ENCODE results near the gene CBARP. TPM values are rescaled to one million over a fixed set of nuclear protein-coding genes. Genes with fewer than 3 reads are reported as not detected.

The CBARP gene
- total RNA-seq, 1 donor from 2014 or later = 1.2 TPM

DNA sequence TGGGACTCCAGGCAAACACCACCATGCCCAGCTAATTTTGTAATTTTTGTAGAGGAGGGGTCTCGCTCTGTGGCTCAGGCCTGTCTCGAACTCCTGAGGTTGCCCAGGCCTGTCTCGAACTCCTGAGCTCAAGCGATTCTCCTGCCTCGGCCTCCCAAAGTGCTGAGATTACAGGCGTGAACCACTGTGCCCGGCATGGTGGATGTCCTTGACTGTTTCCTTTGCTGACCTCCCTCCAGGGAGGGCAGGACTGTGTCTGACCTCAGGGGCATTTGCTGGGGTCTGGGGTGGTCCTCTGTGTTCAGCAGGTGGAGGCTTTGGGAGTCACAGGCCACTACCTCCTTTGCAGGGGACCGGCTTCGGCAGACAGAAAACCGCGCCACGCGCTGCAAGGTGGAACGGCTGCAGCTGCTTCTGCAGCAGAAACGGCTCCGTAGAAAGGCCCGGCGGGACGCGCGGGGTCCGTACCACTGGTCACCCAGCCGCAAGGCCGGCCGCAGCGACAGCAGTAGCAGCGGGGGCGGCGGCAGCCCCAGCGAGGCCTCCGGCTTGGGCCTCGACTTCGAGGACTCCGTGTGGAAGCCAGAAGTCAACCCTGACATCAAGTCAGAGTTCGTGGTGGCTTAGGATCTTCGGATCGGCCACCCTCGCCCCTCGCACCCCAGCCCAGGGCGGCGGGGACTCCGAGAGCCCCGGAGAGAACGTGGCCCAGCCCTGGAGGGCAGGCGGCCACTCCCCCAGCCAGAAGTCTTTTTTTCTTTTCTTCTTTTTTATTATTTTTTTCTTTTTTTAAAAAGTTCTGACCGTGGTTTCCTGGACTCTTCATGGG is 19.1 kb upstream of the CBARP start:
- peaks cover 43% of the 10 kb centered on the region for H3K4me1 ChIP-seq
- no peak overlapping the region for H3K9ac ChIP-seq

DNA sequence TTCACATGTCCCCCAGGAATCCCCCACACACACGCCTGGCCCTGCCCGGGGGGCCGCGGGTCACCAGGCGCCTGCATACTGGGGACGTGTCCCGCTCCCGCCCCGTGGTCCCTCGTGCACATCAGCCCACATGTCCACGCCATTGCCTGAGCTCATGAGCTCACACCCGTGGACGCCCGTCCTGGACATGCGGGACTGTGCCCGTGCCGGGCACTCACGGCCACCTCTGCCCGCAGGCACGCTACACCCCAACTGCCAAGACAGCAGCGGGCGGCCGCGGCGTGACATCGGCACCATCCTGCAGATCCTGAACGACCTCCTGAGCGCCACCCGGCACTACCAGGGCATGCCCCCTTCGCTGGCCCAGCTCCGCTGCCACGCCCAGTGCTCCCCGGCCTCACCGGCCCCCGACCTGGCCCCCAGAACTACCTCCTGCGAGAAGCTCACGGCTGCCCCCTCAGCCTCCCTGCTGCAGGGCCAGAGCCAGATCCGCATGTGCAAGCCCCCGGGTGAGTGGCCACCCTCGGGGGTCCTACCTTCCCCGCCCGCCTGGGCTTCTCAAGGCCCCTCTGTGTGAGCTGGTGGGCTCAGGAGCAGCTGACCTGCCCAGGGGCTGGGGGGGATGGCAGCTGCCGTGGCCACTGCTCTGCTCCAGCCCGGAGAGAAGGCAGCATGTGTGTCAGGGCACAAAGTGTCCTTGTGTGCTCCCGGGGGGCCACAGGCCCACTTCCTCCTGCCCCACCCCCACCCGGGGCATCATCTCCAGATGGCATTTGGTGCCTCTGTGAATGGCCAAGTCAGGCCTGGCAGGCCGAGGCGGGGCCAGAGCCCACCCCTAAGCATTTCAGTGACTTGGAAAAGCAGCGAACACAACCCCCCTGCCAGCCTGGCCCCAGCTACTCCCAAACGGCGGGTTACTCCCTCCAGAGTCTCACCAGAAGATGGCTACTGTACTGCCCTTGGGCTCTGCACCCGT is 17.7 kb upstream of the CBARP start:
- TF ChIP-seq, protein P1, sequence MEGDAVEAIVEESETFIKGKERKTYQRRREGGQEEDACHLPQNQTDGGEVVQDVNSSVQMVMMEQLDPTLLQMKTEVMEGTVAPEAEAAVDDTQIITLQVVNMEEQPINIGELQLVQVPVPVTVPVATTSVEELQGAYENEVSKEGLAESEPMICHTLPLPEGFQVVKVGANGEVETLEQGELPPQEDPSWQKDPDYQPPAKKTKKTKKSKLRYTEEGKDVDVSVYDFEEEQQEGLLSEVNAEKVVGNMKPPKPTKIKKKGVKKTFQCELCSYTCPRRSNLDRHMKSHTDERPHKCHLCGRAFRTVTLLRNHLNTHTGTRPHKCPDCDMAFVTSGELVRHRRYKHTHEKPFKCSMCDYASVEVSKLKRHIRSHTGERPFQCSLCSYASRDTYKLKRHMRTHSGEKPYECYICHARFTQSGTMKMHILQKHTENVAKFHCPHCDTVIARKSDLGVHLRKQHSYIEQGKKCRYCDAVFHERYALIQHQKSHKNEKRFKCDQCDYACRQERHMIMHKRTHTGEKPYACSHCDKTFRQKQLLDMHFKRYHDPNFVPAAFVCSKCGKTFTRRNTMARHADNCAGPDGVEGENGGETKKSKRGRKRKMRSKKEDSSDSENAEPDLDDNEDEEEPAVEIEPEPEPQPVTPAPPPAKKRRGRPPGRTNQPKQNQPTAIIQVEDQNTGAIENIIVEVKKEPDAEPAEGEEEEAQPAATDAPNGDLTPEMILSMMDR (IDR thresholded peaks at IDR 0.05) = no peak
- TF ChIP-seq EZH2 (IDR thresholded peaks at IDR 0.05) (no peak), EZH2phosphoT487 (IDR thresholded peaks at IDR 0.05) (no peak)
- no peaks in the 10 kb centered on the region for H3K9me3 ChIP-seq (ENCODE audit: low read depth)
- no peaks in the 10 kb centered on the region for H3K27me3 ChIP-seq
- H2AFZ ChIP-seq (replicated peaks) = no peak overlapping the region
- Mint-ChIP-seq H3K9me3 (no peaks in the 10 kb centered on the region), H3K36me3 (peaks cover 11% of the 10 kb centered on the region), H3K27ac (no peak overlapping the region), H3K27me3 (ENCODE audit: insufficient read depth, low read depth) (peaks cover 12% of the 10 kb centered on the region), H3K4me3 (no peak overlapping the region), H3K4me1 (peaks cover 32% of the 10 kb centered on the region)
- no peak overlapping the region for H3K9ac ChIP-seq
- H3K4me1 ChIP-seq = peaks cover 38% of the 10 kb centered on the region
- H3F3A ChIP-seq (ENCODE audit: low read depth) = peaks cover 83% of the 10 kb centered on the region
- H3K4me2 ChIP-seq = no peak overlapping the region
- H4K20me1 ChIP-seq (ENCODE audit: low read depth) = peaks cover 97% of the 10 kb centered on the region
- peak overlapping the region; percentile 46 for H3K27ac ChIP-seq
- H3K4me3 ChIP-seq = no peak overlapping the region
- no peak for DNase-seq (ENCODE audit: low spot score)
- H3K36me3 ChIP-seq = no peaks in the 10 kb centered on the region
- H3K79me2 ChIP-seq (ENCODE audit: low read depth) = peaks cover 74% of the 10 kb centered on the region

More for the DNA sequence above, 19.1 kb upstream of the CBARP start:
- no peak overlapping the region for H3K27ac Mint-ChIP-seq
- peaks cover 12% of the 10 kb centered on the region for H3K27me3 Mint-ChIP-seq (ENCODE audit: insufficient read depth, low read depth)
- Histone ChIP-seq H3K27ac (peak overlapping the region; percentile 72), H3K4me3 (no peak overlapping the region), H3K4me2 (no peak overlapping the region), H3F3A (ENCODE audit: low read depth) (peaks cover 85% of the 10 kb centered on the region), H3K79me2 (ENCODE audit: low read depth) (peaks cover 63% of the 10 kb centered on the region), H2AFZ (replicated peaks) (no peak overlapping the region), H4K20me1 (ENCODE audit: low read depth) (peaks cover 87% of the 10 kb centered on the region), H3K36me3 (no peaks in the 10 kb centered on the region), H3K27me3 (no peaks in the 10 kb centered on the region), H3K9me3 (ENCODE audit: low read depth) (no peaks in the 10 kb centered on the region)
- TF ChIP-seq EZH2 (IDR thresholded peaks at IDR 0.05) = no peak
- TF ChIP-seq, protein P1 (IDR thresholded peaks at IDR 0.05) = no peak
- no peak for TF ChIP-seq EZH2phosphoT487 (IDR thresholded peaks at IDR 0.05)
- H3K4me1 Mint-ChIP-seq = peaks cover 39% of the 10 kb centered on the region
- no peaks in the 10 kb centered on the region for H3K9me3 Mint-ChIP-seq
- no peak for DNase-seq (ENCODE audit: low spot score)
- no peak overlapping the region for H3K4me3 Mint-ChIP-seq
- H3K36me3 Mint-ChIP-seq = peaks cover 11% of the 10 kb centered on the region

DNA sequence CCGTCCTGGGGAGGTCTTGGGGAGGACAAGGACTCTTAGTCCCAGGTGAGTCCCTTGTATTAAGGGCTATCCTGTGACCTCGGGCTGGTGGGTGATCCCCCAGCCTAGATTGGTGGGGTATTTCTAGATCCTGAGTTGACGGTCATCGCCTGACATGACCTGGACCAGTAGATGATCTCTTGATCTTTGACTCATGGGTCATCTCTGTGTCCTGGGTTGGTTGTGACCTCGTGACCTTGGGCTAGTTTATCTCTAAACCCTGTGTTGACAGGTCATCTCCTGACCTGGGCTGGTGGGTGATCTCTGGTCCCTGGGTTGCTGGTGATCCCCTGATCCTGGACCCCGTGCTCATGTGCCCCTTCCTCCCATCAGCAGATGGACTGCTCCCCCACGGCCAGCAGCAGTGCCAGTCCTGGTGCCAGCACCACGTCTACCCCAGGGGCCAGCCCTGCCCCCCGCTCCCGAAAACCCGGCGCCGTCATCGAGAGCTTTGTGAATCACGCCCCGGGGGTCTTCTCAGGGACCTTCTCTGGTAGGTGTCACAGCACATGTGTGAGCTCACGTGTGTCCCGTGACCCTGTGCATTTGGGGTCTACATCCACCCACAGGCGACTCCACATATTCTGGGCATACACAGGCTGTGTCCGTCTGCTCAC is 16.9 kb upstream of the CBARP start:
- no peak overlapping the region for H3K4me2 ChIP-seq
- H3K4me1 ChIP-seq = peaks cover 32% of the 10 kb centered on the region
- H4K20me1 ChIP-seq (ENCODE audit: low read depth) = peaks cover 88% of the 10 kb centered on the region
- no peak for DNase-seq (ENCODE audit: low spot score)
- H3K36me3 ChIP-seq = no peaks in the 10 kb centered on the region
- H3K36me3 Mint-ChIP-seq = peaks cover 11% of the 10 kb centered on the region
- no peak overlapping the region for H3K27ac Mint-ChIP-seq
- peak overlapping the region; percentile 33 for H3K4me3 Mint-ChIP-seq
- no peaks in the 10 kb centered on the region for H3K9me3 Mint-ChIP-seq
- peaks cover 11% of the 10 kb centered on the region for H3K27me3 Mint-ChIP-seq (ENCODE audit: insufficient read depth, low read depth)
- H3K27me3 ChIP-seq = no peaks in the 10 kb centered on the region
- H3K9ac ChIP-seq = no peak overlapping the region
- no peak overlapping the region for H2AFZ ChIP-seq (replicated peaks)
- peaks cover 75% of the 10 kb centered on the region for H3F3A ChIP-seq (ENCODE audit: low read depth)
- peaks cover 82% of the 10 kb centered on the region for H3K79me2 ChIP-seq (ENCODE audit: low read depth)
- peak overlapping the region; percentile 46 for H3K27ac ChIP-seq
- no peaks in the 10 kb centered on the region for H3K9me3 ChIP-seq (ENCODE audit: low read depth)
- H3K4me3 ChIP-seq = no peak overlapping the region
- TF ChIP-seq EZH2 (IDR thresholded peaks at IDR 0.05) = no peak
- TF ChIP-seq, protein P1 (IDR thresholded peaks at IDR 0.05) = no peak
- no peak for TF ChIP-seq EZH2phosphoT487 (IDR thresholded peaks at IDR 0.05)
- H3K4me1 Mint-ChIP-seq = peaks cover 28% of the 10 kb centered on the region
